Upper lobe of right lung (tissue), 1 donor: ENCODE data around the gene MCU. TPM values are rescaled to one million over a fixed set of nuclear protein-coding genes. Genes with fewer than 3 reads are reported as not detected.
"Not testable (repeated sequence)": the region's sequence is repeated elsewhere in the genome, so short reads cannot be mapped to it uniquely, and the experiment has no call there.

Source experiments
- ATAC-seq: fragments of 200-7000 bp; cut with Tn5 transposase; one replicate; pipeline ENCODE4 v1.9.1; 2020; ENCODE audit warnings: mild to moderate bottlenecking, moderate library complexity
- DNase-seq: peaks from one replicate; pipeline ENCODE4 v3.0.0-alpha.2; 2020
- H3K27ac ChIP-seq: fragments of 200-600 bp; one replicate; pipeline ENCODE4 v1.8.0; 2022
- H3K27me3 ChIP-seq: fragments of 200-600 bp; one replicate; pipeline ENCODE4 v1.8.0; 2022; ENCODE audit warnings: mild to moderate bottlenecking
- H3K36me3 ChIP-seq: fragments of 200-600 bp; one replicate; pipeline ENCODE4 v1.8.0; 2022
- H3K4me1 ChIP-seq: fragments of 200-600 bp; one replicate; pipeline ENCODE4 v1.8.0; 2022
- H3K4me3 ChIP-seq: fragments of 200-600 bp; one replicate; pipeline ENCODE4 v1.8.0; 2022; ENCODE audit warnings: mild to moderate bottlenecking
- H3K9me3 ChIP-seq: fragments of 200-600 bp; one replicate; pipeline ENCODE4 v1.8.0; 2022
- intact Hi-C: fragments of 100-400 bp; cut with DNase I; formaldehyde crosslinking; loops from one replicate; pipeline ENCODE4 v1.11.0; 2022
- total RNA-seq: library from RNA; stranded (reverse); fragmentation: NEBNext Ultra II Directional; extraction: Animal tissue kit (Norgen Biotek cat#: 25700); gene quantifications from one replicate; pipeline ENCODE4 v1.2.1, GENCODE V29; 2021
- TF ChIP-seq, protein P1 (sequence below): fragments of 200-600 bp; IDR thresholded peaks from one replicate; pipeline ENCODE4 v1.8.0; 2022; ENCODE audit warnings: antibody characterized with exemption
- donor health status: DM: no; HTN: yes; CAD: no; lungs with severe emphysema.

Gene MCU
- total RNA-seq, 1 donor from 2014 or later: 31.1 TPM

DNA sequence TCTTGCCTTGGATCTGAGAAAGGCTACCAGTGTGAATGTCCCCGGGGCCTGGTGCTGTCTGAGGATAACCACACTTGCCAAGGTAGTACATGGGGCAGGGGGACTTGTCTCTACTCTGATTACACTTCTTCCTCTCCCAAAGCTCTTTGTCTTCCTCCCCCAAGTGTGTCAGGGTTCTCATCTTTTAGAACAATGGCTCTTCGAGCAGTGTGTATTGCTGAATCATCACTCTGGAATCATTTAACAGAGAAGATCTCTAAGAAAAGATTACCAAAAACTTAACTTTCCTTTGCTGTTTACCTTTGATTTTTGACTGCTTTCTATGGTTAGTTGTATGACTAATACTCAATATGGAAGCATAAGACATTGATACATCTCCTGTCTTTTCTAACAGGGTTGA lies 219.8 kb downstream of the MCU start:
- Histone ChIP-seq H3K4me3 (no peak overlapping the region), H3K27ac (no peak overlapping the region), H3K27me3 (no peaks in the 10 kb centered on the region), H3K4me1 (no peaks in the 10 kb centered on the region), H3K9me3 (no peaks in the 10 kb centered on the region), H3K36me3 (no peaks in the 10 kb centered on the region)
- intact Hi-C loops: no loop called here
- no peak for ATAC-seq
- TF ChIP-seq, protein P1, sequence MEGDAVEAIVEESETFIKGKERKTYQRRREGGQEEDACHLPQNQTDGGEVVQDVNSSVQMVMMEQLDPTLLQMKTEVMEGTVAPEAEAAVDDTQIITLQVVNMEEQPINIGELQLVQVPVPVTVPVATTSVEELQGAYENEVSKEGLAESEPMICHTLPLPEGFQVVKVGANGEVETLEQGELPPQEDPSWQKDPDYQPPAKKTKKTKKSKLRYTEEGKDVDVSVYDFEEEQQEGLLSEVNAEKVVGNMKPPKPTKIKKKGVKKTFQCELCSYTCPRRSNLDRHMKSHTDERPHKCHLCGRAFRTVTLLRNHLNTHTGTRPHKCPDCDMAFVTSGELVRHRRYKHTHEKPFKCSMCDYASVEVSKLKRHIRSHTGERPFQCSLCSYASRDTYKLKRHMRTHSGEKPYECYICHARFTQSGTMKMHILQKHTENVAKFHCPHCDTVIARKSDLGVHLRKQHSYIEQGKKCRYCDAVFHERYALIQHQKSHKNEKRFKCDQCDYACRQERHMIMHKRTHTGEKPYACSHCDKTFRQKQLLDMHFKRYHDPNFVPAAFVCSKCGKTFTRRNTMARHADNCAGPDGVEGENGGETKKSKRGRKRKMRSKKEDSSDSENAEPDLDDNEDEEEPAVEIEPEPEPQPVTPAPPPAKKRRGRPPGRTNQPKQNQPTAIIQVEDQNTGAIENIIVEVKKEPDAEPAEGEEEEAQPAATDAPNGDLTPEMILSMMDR: no peak
- DNase-seq: no peak

DNA sequence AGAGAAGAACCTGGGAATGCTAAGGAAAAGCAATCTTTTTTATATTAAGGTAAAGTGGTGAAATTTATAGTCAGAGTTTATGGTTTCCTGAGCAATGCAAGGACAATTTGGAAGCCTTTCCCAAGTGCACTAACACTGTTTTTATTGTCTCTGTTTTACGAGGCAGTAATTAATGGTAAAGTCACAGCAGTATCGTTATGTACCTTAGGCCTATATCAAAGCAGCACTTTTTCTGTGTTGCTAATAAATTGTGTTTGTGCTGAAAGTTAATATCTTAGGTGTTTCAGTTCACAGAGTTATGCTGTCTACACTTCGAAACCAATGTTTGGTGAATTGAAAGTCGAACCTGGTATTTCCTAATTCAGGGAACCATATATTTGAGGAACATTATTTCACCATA lies 220.8 kb downstream of the MCU start:
- Histone ChIP-seq H3K27me3 (no peaks in the 10 kb centered on the region), H3K27ac (no peak overlapping the region), H3K4me1 (no peaks in the 10 kb centered on the region), H3K9me3 (no peaks in the 10 kb centered on the region), H3K4me3 (no peak overlapping the region), H3K36me3 (no peaks in the 10 kb centered on the region)
- TF ChIP-seq, protein P1: no peak
- DNase-seq (no peak), ATAC-seq (no peak)
- intact Hi-C loops: no loop called here

DNA sequence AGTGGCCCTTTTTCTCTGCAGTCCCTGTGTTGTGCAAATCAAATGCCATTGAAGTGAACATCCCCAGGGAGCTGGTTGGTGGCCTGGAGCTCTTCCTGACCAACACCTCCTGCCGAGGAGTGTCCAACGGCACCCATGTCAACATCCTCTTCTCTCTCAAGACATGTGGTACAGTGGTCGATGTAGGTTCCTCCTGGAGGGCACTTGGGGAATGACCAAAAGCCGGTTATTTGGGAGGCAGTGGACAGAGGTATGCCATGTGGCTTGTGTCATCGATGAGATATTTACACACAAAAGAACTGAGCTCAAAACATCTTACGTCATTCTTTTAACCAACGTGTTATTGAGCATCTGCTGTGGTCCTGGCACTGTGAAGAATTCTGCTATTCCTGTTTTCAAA lies 221.3 kb downstream of the MCU start:
- no peaks in the 10 kb centered on the region for H3K36me3 ChIP-seq
- ATAC-seq: no peak
- H3K27me3 ChIP-seq: no peaks in the 10 kb centered on the region
- H3K4me3 ChIP-seq: no peak overlapping the region
- TF ChIP-seq, protein P1: no peak
- no peak for DNase-seq
- no peaks in the 10 kb centered on the region for H3K9me3 ChIP-seq
- H3K4me1 ChIP-seq: no peaks in the 10 kb centered on the region
- intact Hi-C loops: no loop called here
- no peak overlapping the region for H3K27ac ChIP-seq

DNA sequence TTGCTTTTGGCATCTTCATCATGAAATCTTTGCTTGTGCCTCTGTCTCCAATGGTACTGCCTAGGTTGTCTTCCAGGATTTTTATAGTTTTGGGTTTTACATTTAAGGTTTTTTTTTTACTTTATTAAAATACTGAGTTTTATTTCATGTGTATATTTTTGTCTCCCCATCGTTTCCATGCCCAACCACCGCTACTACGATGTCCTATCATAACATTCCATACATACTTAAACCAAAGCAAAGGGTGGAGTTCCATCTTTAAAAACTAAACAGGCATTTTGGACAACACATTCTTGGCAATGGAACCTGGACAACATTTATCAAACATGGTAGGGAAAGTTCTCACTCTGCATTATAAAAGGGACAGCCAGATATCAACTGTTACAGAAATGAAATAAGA lies 225.3 kb downstream of the MCU start:
- H3K4me3 ChIP-seq, intact Hi-C loops, H3K4me1 ChIP-seq, DNase-seq, H3K27me3 ChIP-seq, H3K9me3 ChIP-seq, H3K27ac ChIP-seq, H3K36me3 ChIP-seq, ATAC-seq: not testable (repeated sequence)

DNA sequence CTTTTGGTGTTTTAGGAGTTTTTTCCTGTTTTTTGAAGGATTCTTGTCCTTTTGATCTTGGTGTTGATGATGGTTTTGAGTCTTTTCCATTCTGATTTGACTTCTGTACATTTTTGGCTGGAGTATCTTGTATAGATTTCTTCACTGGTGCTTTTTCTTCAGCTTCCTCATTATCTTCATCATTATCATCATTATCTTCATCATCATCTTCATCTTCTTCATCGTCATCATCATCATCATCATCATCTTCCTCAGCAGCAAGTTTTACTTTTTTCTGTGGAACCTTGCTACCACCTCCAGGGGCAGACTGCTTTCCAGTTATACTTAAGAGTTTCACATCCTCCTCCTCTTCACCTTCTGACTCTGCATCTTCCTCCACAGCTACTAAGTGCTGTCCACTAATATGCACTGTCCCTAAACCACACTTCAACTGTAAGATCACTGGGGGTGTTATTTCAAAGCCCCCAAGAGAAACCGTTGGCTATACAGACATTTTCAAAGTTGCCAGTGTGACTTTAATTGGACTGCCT lies 225.9 kb downstream of the MCU start:
- H3K27ac ChIP-seq, ATAC-seq, H3K4me1 ChIP-seq, intact Hi-C loops, H3K36me3 ChIP-seq, H3K4me3 ChIP-seq, H3K27me3 ChIP-seq, DNase-seq, H3K9me3 ChIP-seq: not testable (repeated sequence)

DNA sequence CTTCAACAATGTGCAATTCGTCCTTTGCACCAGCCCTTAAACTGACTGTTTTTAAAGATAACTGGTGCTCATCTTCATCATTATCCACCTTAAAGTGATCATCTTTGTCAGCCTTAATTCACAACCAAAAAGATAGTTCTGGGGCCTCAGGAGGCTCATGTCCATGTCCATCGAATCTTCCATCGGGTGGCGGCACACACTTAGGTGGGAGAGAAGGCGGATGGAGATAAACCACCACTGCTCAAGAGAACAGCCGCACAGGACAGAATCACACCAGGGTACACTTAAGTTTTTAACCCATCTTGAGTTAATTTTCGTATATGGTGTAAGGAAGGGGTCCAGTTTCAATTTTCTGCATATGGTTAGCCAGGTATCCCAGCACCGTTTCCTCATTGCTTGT lies 226.4 kb downstream of the MCU start:
- Histone ChIP-seq H3K4me3 (no peak overlapping the region), H3K27ac (no peak overlapping the region), H3K27me3 (no peaks in the 10 kb centered on the region), H3K36me3 (no peaks in the 10 kb centered on the region), H3K4me1 (no peaks in the 10 kb centered on the region), H3K9me3 (peaks cover 3% of the 10 kb centered on the region)
- intact Hi-C loops: no loop called here
- ATAC-seq (no peak), DNase-seq (no peak)
- TF ChIP-seq, protein P1: no peak

DNA sequence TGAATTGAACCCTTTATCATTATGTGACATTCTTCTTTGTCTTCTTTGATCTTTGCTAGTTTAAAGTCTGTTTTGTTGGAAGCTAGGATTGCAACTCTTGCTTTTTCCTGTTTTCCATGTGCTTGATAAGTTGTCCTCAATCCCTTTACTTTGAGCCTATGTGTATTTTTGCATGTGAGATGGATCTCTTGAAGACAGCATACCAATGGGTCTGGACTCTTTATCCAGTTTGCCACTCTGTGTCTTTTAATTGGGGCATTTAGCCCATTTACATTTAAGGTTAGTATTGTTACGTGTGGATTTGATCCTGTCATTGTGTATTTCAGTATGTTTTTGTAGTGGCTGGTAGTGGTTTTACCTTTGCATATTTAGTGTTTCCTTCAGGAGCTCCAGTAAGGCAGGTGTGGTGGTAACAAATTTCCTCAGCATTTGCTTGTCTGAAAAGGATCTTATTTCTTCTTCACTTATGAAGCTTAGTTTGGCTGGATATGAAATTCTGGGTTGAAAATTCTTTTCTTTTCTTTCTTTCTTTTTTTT lies 229.3 kb downstream of the MCU start:
- DNase-seq, H3K36me3 ChIP-seq, ATAC-seq, H3K4me3 ChIP-seq, intact Hi-C loops, H3K4me1 ChIP-seq, H3K27me3 ChIP-seq, H3K27ac ChIP-seq, H3K9me3 ChIP-seq: not testable (repeated sequence)
